Kidney epithelial cell (primary cell): Measurements from ENCODE around the gene POU4F1. TPM values are rescaled to one million over a fixed set of nuclear protein-coding genes. Genes with fewer than 3 reads are reported as not detected.

Experiments used
- DNase-seq: peaks from one replicate; pipeline ENCODE4 v3.0.0-alpha.2; 2010; ENCODE audit warnings: low read depth
- H3K27me3 ChIP-seq: 2 replicates; pipeline ENCODE4 v1.6.0; 2011; ENCODE audit warnings: low read length; ENCODE audit not compliant: control insufficient read depth, insufficient read depth
- H3K36me3 ChIP-seq: 2 replicates; pipeline ENCODE4 v1.5.1; 2011; ENCODE audit warnings: low read length; ENCODE audit not compliant: control insufficient read depth, insufficient read depth
- H3K4me3 ChIP-seq: 2 replicates; pipeline ENCODE4 v1.5.1; 2011; ENCODE audit warnings: low read depth, mild to moderate bottlenecking, control low read depth, low read length
- CTCF ChIP-seq: IDR thresholded peaks from 2 replicates; pipeline ENCODE4 v1.5.1; 2011; ENCODE audit warnings: mild to moderate bottlenecking, moderate library complexity, low read length, control low read depth, inconsistent platforms; ENCODE audit not compliant: insufficient read depth, poor library complexity, severe bottlenecking
- total RNA-seq: library from RNA; depleted of rRNA; stranded (reverse); fragments of >200 nt; gene quantifications from 2 replicates; pipeline ENCODE4 v1.2.3, GENCODE V29; 2015

POU4F1 gene
- total RNA-seq, 1 donor from 2014 or later: 0.13 TPM

DNA sequence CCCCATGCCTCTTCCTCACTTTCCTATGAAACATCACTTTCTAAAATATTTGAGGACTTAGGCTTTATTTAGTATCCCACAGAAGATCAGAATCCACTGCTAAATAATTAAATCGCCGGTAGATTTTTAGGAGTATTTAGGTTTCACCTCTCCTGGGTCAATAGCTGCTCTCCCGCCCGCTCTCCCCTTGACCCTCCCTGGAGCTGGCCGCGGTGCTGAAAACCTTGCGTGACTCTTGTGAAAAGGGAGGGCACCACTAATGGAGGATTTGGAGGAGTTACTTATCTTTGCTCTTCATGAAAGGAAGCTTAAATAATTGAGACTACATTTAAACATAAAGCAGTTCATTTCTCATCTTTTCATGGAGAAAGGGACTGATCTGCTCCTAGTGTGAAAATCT lies 14.1 kb downstream of the POU4F1 start:
- no peak for DNase-seq
- no peak for TF ChIP-seq CTCF
- H3K4me3 ChIP-seq: no peak overlapping the region
- H3K36me3 ChIP-seq: no peaks in the 10 kb centered on the region
- peaks cover 44% of the 10 kb centered on the region for H3K27me3 ChIP-seq

DNA sequence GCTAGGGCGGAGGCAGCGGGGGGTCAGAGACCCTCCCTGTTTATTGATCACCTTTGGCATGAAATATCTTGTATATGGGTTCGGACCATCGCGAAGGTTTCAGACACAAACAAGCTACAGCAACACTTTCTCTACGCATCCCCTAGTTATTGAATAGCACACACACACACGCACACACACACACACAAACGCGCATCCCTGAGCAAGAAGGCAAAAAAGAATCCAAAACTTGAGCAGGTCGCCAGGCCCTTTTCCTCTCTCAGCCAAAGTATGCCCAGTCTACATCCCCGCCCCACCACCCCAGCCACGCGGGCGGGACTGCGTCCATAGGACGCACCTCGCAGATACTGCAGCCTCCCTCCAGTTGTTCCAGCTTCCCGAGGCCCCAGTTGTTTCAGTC lies 16.0 kb downstream of the POU4F1 start:
- TF ChIP-seq CTCF: no peak
- H3K27me3 ChIP-seq: peaks cover 26% of the 10 kb centered on the region

DNA sequence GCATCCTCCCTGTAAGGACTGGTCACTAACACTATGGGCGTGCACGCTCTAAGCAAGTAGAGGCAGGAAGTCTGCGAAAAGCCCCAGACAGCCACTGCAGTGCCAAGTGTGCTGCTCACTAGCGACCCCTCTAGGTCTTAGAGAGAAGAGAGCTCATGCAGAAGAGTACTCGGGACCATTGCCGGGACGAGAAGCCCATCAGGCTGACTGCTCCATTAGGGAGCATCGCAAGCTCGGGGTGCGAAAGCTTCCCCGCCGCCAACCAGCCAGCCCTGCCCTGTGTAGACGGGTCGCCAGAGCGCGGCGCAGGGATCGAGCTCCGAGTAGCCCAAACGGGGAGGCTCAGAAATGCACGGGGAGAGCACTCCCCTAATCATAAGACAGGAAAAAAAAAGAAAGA lies 16.6 kb downstream of the POU4F1 start:
- no peak for DNase-seq
- H3K36me3 ChIP-seq: no peaks in the 10 kb centered on the region
- no peak overlapping the region for H3K4me3 ChIP-seq
- peaks cover 26% of the 10 kb centered on the region for H3K27me3 ChIP-seq
- TF ChIP-seq CTCF: peak; percentile 47

More for the DNA sequence above, 16.0 kb downstream of the POU4F1 start:
- H3K36me3 ChIP-seq: no peaks in the 10 kb centered on the region
- H3K4me3 ChIP-seq: no peak overlapping the region
- DNase-seq: no peak

GRCh38 chr13:78576261-78576660 lies 27.1 kb downstream of the POU4F1 start:
- H3K27me3 ChIP-seq: no peaks in the 10 kb centered on the region
- H3K4me3 ChIP-seq: no peak overlapping the region
- H3K36me3 ChIP-seq: no peaks in the 10 kb centered on the region
- no peak for TF ChIP-seq CTCF
- no peak for DNase-seq

DNA sequence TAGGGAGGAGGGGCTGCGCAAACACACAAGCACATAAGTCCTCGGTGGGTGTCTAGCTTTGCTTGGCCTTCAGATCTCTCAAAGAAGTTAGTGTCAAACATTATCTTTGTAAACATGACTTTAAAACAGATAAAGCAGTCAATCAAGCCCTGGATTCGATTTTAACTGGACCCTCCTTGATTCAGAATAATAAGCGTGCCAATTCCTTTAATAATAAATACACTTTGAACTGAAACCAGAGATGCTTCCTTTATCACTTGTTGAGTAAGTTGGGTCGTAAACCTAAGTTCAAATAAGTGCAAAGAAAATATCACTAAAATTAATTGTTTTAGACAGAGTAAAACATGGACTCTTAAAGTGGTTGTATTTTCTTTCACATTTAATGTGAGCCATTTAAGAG lies 30.9 kb downstream of the POU4F1 start:
- DNase-seq: no peak
- no peaks in the 10 kb centered on the region for H3K36me3 ChIP-seq
- no peaks in the 10 kb centered on the region for H3K27me3 ChIP-seq
- H3K4me3 ChIP-seq: no peak overlapping the region
- no peak for TF ChIP-seq CTCF

GRCh38 chr13:78569029-78569428 lies 34.3 kb downstream of the POU4F1 start:
- DNase-seq: no peak
- no peaks in the 10 kb centered on the region for H3K36me3 ChIP-seq
- H3K4me3 ChIP-seq: no peak overlapping the region
- no peaks in the 10 kb centered on the region for H3K27me3 ChIP-seq
- no peak for TF ChIP-seq CTCF
